ENCODE data around the gene SEMA6B.

Gene SEMA6B

GRCh38 chr19:4504891-4505569 lies 54.5 kb downstream of the SEMA6B start:
- DNase-seq, result no peak

DNA sequence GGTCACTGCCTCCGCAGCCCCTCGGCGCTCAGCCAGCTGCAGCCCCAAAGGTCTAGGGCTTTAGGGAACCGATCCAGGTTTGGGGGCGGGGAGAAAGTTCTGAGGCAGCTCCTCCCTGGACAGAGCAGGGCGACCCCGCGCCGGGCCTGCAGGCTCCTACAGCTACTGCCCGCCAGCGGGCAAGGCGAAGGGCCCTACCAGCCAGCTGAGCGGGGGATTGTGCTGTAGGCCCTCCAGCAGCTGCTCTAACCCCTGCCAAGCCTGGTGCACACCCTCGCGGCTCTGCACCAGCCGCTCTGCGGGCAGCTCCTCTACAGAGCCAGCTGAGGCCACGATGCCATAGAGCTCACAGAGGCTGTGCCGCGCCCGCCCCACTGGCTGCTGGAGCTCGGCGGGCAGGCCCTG lies 55.2 kb downstream of the SEMA6B start:
- DNase-seq, result no peak

- no peak for DNase-seq
Measured at GRCh38 chr19:4503825-4504170, 55.7 kb downstream of the SEMA6B start.

DNA sequence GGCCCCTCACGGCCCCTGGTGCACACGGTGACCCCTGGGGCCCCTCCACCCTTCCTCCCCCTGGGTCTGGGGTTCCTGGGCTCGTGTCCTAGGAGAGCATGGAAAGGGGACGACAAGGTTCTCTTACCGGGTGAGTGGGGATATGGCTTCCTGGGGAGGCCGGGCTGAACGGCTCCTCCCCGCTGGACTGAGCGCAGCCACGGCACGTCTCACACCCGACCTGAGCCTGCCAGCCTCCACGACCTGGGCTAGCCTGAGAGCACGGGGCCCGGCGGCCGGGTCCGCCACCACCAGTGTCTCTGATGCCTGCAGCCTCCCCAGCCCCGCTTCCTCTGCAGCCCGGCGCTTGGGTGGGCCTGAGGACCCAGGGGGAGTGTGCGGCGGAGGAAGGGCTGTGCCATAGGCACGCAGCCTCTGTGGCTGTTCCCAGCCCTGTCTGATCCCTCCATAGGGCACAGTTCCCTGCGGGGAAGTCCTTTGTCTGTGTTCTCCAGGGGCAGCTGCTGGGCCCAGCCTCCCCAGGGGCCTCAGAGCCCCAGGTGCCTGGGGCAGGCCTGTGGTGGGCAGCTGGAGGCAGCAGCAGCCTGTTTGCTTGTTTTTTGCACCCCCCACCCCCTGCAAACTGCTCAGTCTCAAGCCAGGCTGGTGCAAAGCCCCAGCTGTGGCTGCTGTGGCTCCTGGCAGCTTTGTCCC lies 56.2 kb downstream of the SEMA6B start:
- DNase-seq, result no peak

DNA sequence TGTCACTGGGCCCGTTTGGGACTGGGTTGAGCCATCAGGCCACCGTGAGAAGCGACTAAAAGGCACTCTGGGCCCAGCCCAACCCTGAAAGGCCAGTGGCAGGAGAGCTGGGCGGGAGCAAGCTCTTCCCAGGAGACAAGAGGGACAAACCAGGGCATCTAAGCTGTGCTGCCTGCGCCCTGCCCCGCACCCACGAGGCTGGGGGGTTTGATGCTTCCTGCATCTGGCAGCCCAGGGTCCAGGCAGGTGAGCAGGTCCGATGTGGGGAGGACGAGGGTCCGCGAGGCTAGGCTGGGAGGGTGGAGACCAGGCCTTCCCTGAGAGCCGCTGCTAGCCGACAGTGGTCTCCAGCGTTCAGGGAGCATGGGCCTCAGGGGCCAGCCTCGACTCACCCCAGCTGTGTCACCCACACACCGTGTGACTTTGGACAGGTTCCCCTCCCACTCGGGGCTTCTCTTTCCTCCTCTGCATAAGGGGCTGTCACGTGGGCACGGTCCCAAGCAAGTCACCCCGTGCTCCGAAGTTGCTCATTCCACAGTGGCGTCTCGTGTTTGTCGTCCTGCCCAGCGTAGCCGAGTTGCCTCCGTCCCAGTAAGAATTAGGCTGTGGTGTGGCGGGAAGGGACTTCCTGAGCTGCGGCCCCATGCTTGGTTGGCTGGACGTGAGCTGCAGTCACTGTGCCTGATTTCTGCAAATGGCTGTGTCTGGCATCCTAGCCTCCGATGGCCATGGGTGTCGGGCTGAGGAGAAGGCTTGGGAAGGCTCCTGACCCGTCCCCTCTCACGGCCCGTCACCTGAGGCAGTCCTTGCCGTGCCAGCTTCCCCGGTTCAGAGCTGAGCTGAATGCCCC lies 57.0 kb downstream of the SEMA6B start:
- DNase-seq, result no peak

DNA sequence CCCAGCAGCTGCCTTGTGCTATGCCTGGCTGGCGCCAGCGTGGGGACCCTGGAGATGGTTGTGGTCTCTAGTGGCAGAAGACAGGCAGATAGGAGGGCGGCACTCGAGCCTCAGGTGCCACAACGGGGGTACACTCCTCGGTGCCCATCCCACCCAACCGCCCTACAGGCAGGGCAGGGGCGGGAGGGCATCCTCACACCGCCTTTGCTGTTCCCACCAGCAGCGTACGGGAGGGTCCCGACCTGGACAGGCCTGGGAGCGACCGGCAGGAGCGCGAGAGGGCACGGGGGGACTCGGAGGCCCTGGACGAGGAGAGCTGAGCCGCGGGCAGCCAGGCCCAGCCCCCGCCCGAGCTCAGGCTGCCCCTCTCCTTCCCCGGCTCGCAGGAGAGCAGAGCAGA lies 57.8 kb downstream of the SEMA6B start:
- no peak for DNase-seq

DNA sequence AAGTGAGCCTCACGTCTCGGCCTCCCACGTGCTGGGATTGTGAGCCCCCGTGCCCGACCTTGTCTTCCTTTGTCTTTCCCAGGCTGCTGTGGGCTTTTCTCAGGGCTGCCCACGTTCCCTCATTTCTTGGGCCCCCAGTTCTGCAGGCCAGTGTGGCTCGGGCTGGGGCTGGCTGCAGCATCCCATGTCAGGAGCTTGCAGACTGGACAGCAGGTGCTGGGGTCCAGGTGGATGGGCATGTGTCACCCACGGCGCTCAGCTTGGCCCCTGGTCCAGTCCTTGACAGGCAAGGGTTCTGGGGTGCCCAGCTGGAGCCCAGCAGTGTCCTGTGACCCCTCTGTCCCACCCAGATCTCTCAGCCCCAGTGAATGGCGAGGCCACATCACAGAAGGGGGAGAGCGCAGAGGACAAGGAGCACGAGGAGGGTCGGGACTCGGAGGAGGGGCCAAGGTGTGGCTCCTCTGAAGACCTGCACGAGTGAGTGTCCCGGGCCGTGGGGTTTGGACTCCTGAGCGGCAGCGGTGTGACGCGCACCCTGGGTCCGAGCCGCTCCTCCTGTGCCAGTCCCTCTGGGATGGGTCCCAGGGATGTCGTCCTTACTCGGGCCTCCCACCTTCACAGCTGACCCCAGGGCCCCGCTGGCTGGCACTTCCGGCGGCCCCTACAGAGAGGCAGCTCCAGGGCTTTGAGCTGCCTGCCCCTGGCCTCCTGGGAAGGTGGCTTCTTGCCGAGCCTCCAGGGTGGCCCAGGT lies 58.5 kb downstream of the SEMA6B start:
- DNase-seq, result no peak

DNA sequence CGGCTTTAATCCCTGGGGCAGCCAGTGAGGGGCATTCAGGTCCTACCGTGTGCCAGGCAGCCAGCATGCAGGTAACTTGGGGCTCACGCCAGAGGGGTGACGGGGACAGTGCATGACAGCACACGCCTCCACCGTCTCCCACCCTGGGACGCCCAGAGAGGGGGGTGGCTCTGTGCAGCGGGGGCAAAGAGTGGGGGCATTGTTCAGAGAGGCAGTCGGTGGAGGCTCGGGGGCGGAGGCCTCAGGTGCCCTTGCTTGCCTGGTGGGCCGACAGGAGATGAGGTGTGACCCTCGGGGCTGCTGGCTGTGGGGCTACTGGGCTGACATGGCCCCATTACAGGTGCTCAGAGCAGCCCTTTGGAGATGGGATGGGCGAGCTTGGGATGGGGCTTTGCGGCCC lies 59.6 kb downstream of the SEMA6B start:
- DNase-seq, result no peak

GRCh38 chr19:4499318-4499717 lies 60.2 kb downstream of the SEMA6B start:
- DNase-seq, result no peak

GRCh38 chr19:4498694-4499093 lies 60.8 kb downstream of the SEMA6B start:
- no peak for DNase-seq

DNA sequence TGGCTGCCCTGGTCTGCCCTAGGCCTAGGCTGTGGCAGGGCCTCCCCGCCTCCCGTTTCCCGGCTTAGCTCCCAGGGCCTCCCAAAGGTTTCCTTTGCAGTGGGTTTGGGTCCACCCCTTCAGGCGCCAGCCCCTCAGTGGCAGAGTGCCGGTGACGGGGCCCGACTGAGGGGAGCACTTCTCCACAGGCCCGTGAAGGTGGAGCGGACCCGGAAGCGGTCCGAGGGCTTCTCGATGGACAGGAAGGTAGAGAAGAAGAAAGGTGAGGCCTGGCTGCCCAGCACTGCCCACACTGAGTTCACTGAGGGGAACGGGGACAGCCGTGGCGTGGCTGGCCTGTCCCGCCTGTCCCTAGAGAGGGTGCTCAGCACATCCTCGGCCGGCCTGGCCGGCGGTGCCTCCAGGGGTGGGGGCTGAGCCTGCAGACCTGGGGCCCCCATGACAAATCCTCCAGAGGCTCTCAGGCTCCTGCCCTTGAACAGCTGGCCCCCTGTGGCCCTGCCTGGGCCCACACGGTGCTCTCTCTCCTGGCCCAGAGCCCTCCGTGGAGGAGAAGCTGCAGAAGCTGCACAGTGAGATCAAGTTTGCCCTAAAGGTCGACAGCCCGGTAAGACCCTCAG lies 61.6 kb downstream of the SEMA6B start:
- no peak for DNase-seq

- no peak for DNase-seq
Measured at GRCh38 chr19:4496304-4496703, 63.2 kb downstream of the SEMA6B start.

DNA sequence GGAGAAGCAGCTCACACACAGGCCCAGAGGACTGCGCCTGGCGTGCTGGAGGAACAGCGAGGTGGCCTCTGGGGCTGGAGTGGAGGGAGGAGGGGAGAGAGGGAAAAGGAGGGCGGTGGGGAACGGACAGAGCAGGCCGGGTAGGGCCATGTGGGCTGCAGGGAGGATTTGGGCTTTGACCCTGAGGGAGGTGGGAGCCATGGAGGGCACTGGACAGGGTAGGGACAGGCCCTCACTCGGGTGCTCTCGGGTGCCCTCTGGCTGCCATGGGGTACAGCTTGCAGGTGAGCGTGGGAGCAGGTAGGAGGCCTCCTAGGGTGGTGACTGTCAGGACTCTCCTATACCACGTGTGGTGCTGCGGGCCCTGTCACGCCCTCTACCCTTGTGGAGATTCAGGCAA lies 64.0 kb downstream of the SEMA6B start:
- peak in 1 of 2 experiments; percentile 45 for DNase-seq

GRCh38 chr19:4494691-4495064 lies 64.8 kb downstream of the SEMA6B start:
- DNase-seq, result no peak

DNA sequence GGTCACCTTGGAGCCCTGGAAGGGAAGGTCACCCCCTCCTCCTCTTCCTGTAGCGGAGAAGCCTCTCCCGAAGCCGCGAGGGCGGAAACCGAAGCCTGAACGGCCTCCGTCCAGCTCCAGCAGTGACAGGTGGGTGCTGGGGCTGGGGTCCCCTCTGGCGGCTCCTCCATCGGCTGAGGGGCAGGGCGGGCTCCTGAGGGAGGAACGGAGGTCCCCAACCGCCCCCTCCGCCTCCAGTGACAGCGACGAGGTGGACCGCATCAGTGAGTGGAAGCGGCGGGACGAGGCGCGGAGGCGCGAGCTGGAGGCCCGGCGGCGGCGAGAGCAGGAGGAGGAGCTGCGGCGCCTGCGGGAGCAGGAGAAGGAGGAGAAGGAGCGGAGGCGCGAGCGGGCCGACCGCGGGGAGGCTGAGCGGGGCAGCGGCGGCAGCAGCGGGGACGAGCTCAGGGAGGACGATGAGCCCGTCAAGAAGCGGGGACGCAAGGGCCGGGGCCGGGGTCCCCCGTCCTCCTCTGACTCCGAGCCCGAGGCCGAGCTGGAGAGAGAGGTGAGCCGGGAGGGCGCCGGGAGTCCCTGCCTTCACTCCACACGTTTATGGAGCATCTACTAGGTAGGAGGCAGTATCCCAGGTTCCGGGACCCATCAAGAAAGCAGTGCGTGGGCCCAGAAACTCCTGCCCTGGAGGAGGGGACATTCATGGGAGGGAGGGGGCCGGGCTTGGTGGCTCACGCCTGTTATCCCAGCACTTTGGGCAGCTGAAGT lies 65.4 kb downstream of the SEMA6B start:
- DNase-seq, result no peak

GRCh38 chr19:4493104-4493928 lies 66.2 kb downstream of the SEMA6B start:
- no peak for DNase-seq
